ENCODE data around the gene VANGL1. TPM values are rescaled to one million over a fixed set of nuclear protein-coding genes. Genes with fewer than 3 reads are reported as not detected.

The VANGL1 gene
- total and polyA plus RNA-seq, 2 of the 4 experiments (the other 2 are of a cell fraction) = 6.1 to 6.7 TPM

DNA sequence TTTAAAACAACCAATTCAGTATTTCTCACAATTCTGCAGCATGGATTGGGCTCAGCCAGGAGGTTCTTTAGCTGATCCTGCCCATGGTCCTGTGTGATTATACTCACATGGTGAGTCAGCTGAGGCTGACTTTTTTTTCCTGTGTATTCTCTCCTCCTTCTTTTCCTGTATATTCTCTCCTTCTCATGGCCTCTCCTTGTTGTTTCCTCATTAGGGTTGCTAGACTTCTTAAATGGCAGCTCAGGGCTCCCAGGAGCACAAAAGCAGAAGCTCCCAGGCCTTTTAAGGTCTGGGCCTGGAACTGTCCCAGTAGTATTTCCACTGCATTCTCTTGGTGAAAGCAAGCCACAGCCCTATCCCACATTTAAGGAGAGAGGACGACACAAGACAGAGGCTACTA is 26.8 kb downstream of the VANGL1 start:
- H2AK5ac ChIP-seq (ENCODE audit: low read depth, low read length) = no peak overlapping the region
- no peak overlapping the region for H2AK9ac ChIP-seq (replicated peaks; ENCODE audit: low read depth, low read length, poor library complexity)
- no peak overlapping the region for H4K8ac ChIP-seq (ENCODE audit: low read depth in 2 of 2, low read length in 2 of 2)
- peak overlapping the region; percentile 21; the same call in 1 of the 2 replicates for H3K27ac ChIP-seq (ENCODE audit: insufficient read depth, low read length)
- TF ChIP-seq RFX5 (IDR thresholded peaks at IDR 0.05; ENCODE audit: low read depth, low read length) (no peak), RAD21 (IDR thresholded peaks at IDR 0.05; ENCODE audit: low read length) (no peak), POLR2A (IDR thresholded peaks at IDR 0.05; ENCODE audit: low read depth, low read length) (no peak), NFE2L2 (IDR thresholded peaks at IDR 0.05; ENCODE audit: low read depth, low read length) (no peak), MAZ (IDR thresholded peaks at IDR 0.05; ENCODE audit: borderline replicate concordance, low read depth, low read length) (no peak), MXI1 (IDR thresholded peaks at IDR 0.05; ENCODE audit: borderline replicate concordance, low read depth, low read length) (no peak), CHD1 (IDR thresholded peaks at IDR 0.05; ENCODE audit: low read depth, low read length) (no peak), SMC3 (IDR thresholded peaks at IDR 0.05; ENCODE audit: low read depth, low read length) (no peak), RCOR1 (IDR thresholded peaks at IDR 0.05; ENCODE audit: insufficient replicate concordance, low read length) (no peak), CEBPB (IDR thresholded peaks at IDR 0.05; ENCODE audit: low read depth, low read length) (no peak), FOS (IDR thresholded peaks at IDR 0.05; ENCODE audit: low read depth, low read length) (no peak)
- TF ChIP-seq, protein P1, sequence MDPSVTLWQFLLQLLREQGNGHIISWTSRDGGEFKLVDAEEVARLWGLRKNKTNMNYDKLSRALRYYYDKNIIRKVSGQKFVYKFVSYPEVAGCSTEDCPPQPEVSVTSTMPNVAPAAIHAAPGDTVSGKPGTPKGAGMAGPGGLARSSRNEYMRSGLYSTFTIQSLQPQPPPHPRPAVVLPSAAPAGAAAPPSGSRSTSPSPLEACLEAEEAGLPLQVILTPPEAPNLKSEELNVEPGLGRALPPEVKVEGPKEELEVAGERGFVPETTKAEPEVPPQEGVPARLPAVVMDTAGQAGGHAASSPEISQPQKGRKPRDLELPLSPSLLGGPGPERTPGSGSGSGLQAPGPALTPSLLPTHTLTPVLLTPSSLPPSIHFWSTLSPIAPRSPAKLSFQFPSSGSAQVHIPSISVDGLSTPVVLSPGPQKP (IDR thresholded peaks at IDR 0.05; ENCODE audit: borderline replicate concordance, low read depth, low read length) = no peak
- TF ChIP-seq, protein P2, sequence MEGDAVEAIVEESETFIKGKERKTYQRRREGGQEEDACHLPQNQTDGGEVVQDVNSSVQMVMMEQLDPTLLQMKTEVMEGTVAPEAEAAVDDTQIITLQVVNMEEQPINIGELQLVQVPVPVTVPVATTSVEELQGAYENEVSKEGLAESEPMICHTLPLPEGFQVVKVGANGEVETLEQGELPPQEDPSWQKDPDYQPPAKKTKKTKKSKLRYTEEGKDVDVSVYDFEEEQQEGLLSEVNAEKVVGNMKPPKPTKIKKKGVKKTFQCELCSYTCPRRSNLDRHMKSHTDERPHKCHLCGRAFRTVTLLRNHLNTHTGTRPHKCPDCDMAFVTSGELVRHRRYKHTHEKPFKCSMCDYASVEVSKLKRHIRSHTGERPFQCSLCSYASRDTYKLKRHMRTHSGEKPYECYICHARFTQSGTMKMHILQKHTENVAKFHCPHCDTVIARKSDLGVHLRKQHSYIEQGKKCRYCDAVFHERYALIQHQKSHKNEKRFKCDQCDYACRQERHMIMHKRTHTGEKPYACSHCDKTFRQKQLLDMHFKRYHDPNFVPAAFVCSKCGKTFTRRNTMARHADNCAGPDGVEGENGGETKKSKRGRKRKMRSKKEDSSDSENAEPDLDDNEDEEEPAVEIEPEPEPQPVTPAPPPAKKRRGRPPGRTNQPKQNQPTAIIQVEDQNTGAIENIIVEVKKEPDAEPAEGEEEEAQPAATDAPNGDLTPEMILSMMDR (conservative IDR thresholded peaks at IDR 0.05; ENCODE audit: low read depth, low read length) = no peak
- TF ChIP-seq, protein P3, sequence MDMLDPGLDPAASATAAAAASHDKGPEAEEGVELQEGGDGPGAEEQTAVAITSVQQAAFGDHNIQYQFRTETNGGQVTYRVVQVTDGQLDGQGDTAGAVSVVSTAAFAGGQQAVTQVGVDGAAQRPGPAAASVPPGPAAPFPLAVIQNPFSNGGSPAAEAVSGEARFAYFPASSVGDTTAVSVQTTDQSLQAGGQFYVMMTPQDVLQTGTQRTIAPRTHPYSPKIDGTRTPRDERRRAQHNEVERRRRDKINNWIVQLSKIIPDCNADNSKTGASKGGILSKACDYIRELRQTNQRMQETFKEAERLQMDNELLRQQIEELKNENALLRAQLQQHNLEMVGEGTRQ (IDR thresholded peaks at IDR 0.05; ENCODE audit: low read depth, low read length) = no peak
- WGBS, 2 experiments (ENCODE audit: extremely low coverage in 2 of 2, insufficient read length in 1 of 2) = no CpG with 5 or more reads among the region's 1 CpG
- ChIA-PET POLR2A (ENCODE audit: unreplicated experiment) (no interaction called here), CTCF (interaction anchor here (0.7 to 2.9 kb wide), 3 partner anchors 9 to 38 kb away, joined by 3 to 14 read pairs (median 3); no protein-coding TSS in a partner anchor)
- H2AFZ ChIP-seq (replicated peaks; ENCODE audit: low read length, poor library complexity) = no peak overlapping the region
- peaks cover 7 to 42% of the 10 kb centered on the region in 2 experiments for H3K79me1 ChIP-seq (ENCODE audit: low read depth in 1 of 2, low read length in 2 of 2)
- H2BK5ac ChIP-seq (ENCODE audit: low read depth, low read length, poor library complexity, severe bottlenecking) = peak overlapping the region; percentile 16
- H3K36me3 ChIP-seq (ENCODE audit: control insufficient read depth, insufficient read depth, low read length) = peaks cover 18% of the 10 kb centered on the region
- H4K5ac ChIP-seq (ENCODE audit: low read depth, low read length) = no peak overlapping the region
- DNase-seq (peak; percentile 57), ATAC-seq (ENCODE audit: low read depth) (peak; percentile 18; the same call in 1 of the 2 replicates)
- no peak overlapping the region for H3K4ac ChIP-seq (ENCODE audit: low read depth, low read length)
- H4K20me1 ChIP-seq (ENCODE audit: insufficient read depth, low read length) = peaks cover 6% of the 10 kb centered on the region; the same call in 1 of the 2 replicates
- no peaks in the 10 kb centered on the region for H3K27me3 ChIP-seq (ENCODE audit: control insufficient read depth, insufficient read depth, low read length)
- peaks cover 5% of the 10 kb centered on the region; the same call in 1 of the 2 replicates for H3K9me3 ChIP-seq (ENCODE audit: control insufficient read depth, insufficient read depth, low read length)
- intact Hi-C loops (cut with micrococcal nuclease) (no loop called here), in situ Hi-C loops (cut with MboI; ENCODE audit: low sequenced_read_pairs) (no loop called here), dilution Hi-C loops (cut with HindIII; ENCODE audit: low sequenced_read_pairs, unreplicated experiment) (no loop called here)
- H3K14ac ChIP-seq (replicated peaks; ENCODE audit: low read depth, low read length) = peak overlapping the region; percentile 5; the same call in 1 of the 2 replicates
- H3K4me2 ChIP-seq (ENCODE audit: low read depth, low read length) = no peak overlapping the region
- H3K56ac ChIP-seq (ENCODE audit: extremely low read depth, insufficient read depth, low read length) = no peak overlapping the region
- H2BK15ac ChIP-seq (ENCODE audit: low read depth, low read length) = no peak overlapping the region
- peaks cover 13% of the 10 kb centered on the region; the same call in 1 of the 2 replicates for H3K9me1 ChIP-seq (ENCODE audit: insufficient read depth, low read length)
- H3K18ac ChIP-seq (ENCODE audit: low read depth, low read length) = no peak overlapping the region
- H3K4me1 ChIP-seq (ENCODE audit: control insufficient read depth, insufficient read depth, low read length) = peaks cover 19% of the 10 kb centered on the region
- H3K9ac ChIP-seq (ENCODE audit: low read depth, low read length) = no peak overlapping the region
- no TSS peak for BruUV-seq (replicated peaks)
- no peak overlapping the region for H3K4me3 ChIP-seq (ENCODE audit: insufficient read depth, low read depth, low read length)
- H3K23ac ChIP-seq (ENCODE audit: low read depth, low read length) = no peak overlapping the region
- H4K91ac ChIP-seq (ENCODE audit: insufficient read depth, low read depth, low read length) = no peak overlapping the region; the same call in 1 of the 2 replicates
- H2BK20ac ChIP-seq (ENCODE audit: low read depth, low read length) = no peak overlapping the region
- peak overlapping the region; percentile 42; the same call in 1 of the 2 replicates for H2BK120ac ChIP-seq (ENCODE audit: low read depth, low read length)
